CD14-positive monocyte (primary cell): ENCODE measurements around the gene ZSCAN9. TPM values are rescaled to one million over a fixed set of nuclear protein-coding genes. Genes with fewer than 3 reads are reported as not detected.

Source experiments
- DNase-seq, 3 donors: peaks; one replicate each; pipeline ENCODE4 v3.0.0-alpha.2; 2011 to 2022
- H2AFZ ChIP-seq: 2 replicates; pipeline ENCODE4 v1.6.0; 2012; ENCODE audit warnings: mild to moderate bottlenecking, low read depth, low read length, inconsistent platforms; ENCODE audit not compliant: insufficient read depth, poor library complexity, severe bottlenecking
- H3K27ac ChIP-seq, 2 donors: 1 replicate in 1 of 2; 2 replicates in 1 of 2; pipeline ENCODE4 v1.5.1; 2012 to 2013; ENCODE audit warnings: low read length in 2 of 2, control low read depth in 1 of 2, inconsistent platforms in 1 of 2, low read depth in 1 of 2, mild to moderate bottlenecking in 1 of 2
- H3K27me3 ChIP-seq, 2 donors: one replicate each; pipeline versions ENCODE4 v1.6.0 to v1.6.1; 2011 to 2013; ENCODE audit warnings: low read length in 2 of 2; ENCODE audit not compliant: control insufficient read depth in 2 of 2, insufficient read depth in 2 of 2
- H3K36me3 ChIP-seq, 2 donors: replicated peaks in 1 of 2; 1 replicate in 1 of 2; 2 replicates in 1 of 2; pipeline versions ENCODE4 v1.5.1 to v1.6.1; 2012 to 2013; ENCODE audit warnings: low read length in 2 of 2, control low read depth in 1 of 2, inconsistent platforms in 1 of 2, mild to moderate bottlenecking in 1 of 2; ENCODE audit not compliant: insufficient read depth in 2 of 2, control insufficient read depth in 1 of 2
- H3K4me1 ChIP-seq, 2 donors: 1 replicate in 1 of 2; 2 replicates in 1 of 2; pipeline versions ENCODE4 v1.5.1 to v1.6.1; 2012 to 2013; ENCODE audit warnings: low read length in 2 of 2, control low read depth in 1 of 2, inconsistent platforms in 1 of 2, mild to moderate bottlenecking in 1 of 2, moderate library complexity in 1 of 2; ENCODE audit not compliant: insufficient read depth in 2 of 2, control insufficient read depth in 1 of 2
- H3K4me2 ChIP-seq: replicated peaks from 2 replicates; pipeline ENCODE3; 2012; ENCODE audit warnings: low read length, moderate library complexity, mild to moderate bottlenecking; ENCODE audit not compliant: poor library complexity, severe bottlenecking; ENCODE audit errors: extremely low read depth
- H3K4me3 ChIP-seq, 3 experiments: fragments of 200-600 bp in 1 of 3; sonication (generic) in 1 of 3; replicated peaks in 1 of 3; 1 replicate in 2 of 3; 2 replicates in 1 of 3; pipeline ENCODE4 v1.5.1; 2011 to 2013; ENCODE audit warnings: low read length in 3 of 3, mild to moderate bottlenecking in 3 of 3, control low read depth in 2 of 3, low read depth in 2 of 3, inconsistent platforms in 1 of 3, moderate library complexity in 1 of 3
- H3K79me2 ChIP-seq: 2 replicates; pipeline ENCODE4 v1.6.0; 2012; ENCODE audit warnings: mild to moderate bottlenecking, control low read depth, inconsistent platforms, low read length, moderate library complexity; ENCODE audit not compliant: insufficient read depth
- H3K9ac ChIP-seq: 2 replicates; pipeline ENCODE4 v1.6.0; 2017; ENCODE audit warnings: low read length, mild to moderate bottlenecking; ENCODE audit not compliant: insufficient read depth, poor library complexity, severe bottlenecking
- H3K9me3 ChIP-seq, 2 donors: replicated peaks in 1 of 2; 1 replicate in 1 of 2; 2 replicates in 1 of 2; pipeline versions ENCODE4 v1.5.1 to v1.6.1; 2012 to 2013; ENCODE audit warnings: low read length in 2 of 2, control low read depth in 1 of 2; ENCODE audit not compliant: control insufficient read depth in 1 of 2, insufficient read depth in 1 of 2
- H4K20me1 ChIP-seq: 2 replicates; pipeline ENCODE4 v1.6.0; 2012; ENCODE audit warnings: mild to moderate bottlenecking, low read length, control low read depth, moderate library complexity; ENCODE audit not compliant: insufficient read depth
- H3K27ac Mint-ChIP-seq, 7 donors: one replicate each; pipeline ENCODE4 v1.8.0; 2020; ENCODE audit warnings: mild to moderate bottlenecking in 7 of 7, mixed read lengths in 7 of 7, moderate library complexity in 6 of 7, inconsistent platforms in 2 of 7
- H3K27me3 Mint-ChIP-seq, 3 donors: one replicate each; pipeline ENCODE4 v1.8.0; 2021 to 2022; ENCODE audit warnings: low read depth in 3 of 3, mild to moderate bottlenecking in 3 of 3, mixed read lengths in 3 of 3, moderate library complexity in 3 of 3, inconsistent platforms in 1 of 3
- H3K36me3 Mint-ChIP-seq, 2 donors: one replicate each; pipeline ENCODE4 v1.8.0; 2020; ENCODE audit warnings: mixed read lengths in 2 of 2, inconsistent platforms in 1 of 2, mild to moderate bottlenecking in 1 of 2
- H3K4me1 Mint-ChIP-seq: one replicate; pipeline ENCODE4 v1.8.0; 2020; ENCODE audit warnings: mild to moderate bottlenecking, mixed read lengths
- H3K4me3 Mint-ChIP-seq, 2 donors: one replicate each; pipeline ENCODE4 v1.8.0; 2020; ENCODE audit warnings: mild to moderate bottlenecking in 2 of 2, mixed read lengths in 2 of 2, moderate library complexity in 1 of 2
- H3K9me3 Mint-ChIP-seq, 7 donors: one replicate each; pipeline ENCODE4 v1.8.0; 2020 to 2022; ENCODE audit warnings: mixed read lengths in 7 of 7, mild to moderate bottlenecking in 6 of 7, moderate library complexity in 6 of 7, inconsistent platforms in 2 of 7
- CTCF ChIP-seq: fragments of 200-600 bp; IDR thresholded peaks from one replicate; pipeline ENCODE4 v1.8.0; 2022; ENCODE audit warnings: antibody characterized with exemption, mild to moderate bottlenecking
- WGBS: methylation state at CpG from one replicate; pipeline ENCODE4 v1.1.5; 2013; ENCODE audit warnings: missing lambda C conversion rate; ENCODE audit not compliant: insufficient coverage; 5-methylcytosine and 5-hydroxymethylcytosine counted together
- intact Hi-C, 2 donors: fragments of 100-400 bp; cut with micrococcal nuclease; formaldehyde crosslinking; loops; one replicate each; pipeline versions ENCODE4 v1.15.0 to v1.15.1; 2023
- polyA plus RNA-seq, 3 donors: library from polyadenylated mRNA; depleted of rRNA in 1 of 3; unstranded in 2 of 3; stranded (reverse) in 1 of 3; fragments of 300-500 nt in 2 of 3; fragments of >200 nt in 1 of 3; fragmentation: Illumina TruSeq in 2 of 3; gene quantifications; 1 replicate in 2 of 3; 2 replicates in 1 of 3; pipeline ENCODE4 v1.2.3, GENCODE V29; 2012 to 2021

Gene ZSCAN9
- polyA plus RNA-seq, 3 donors, result 2.2 to 11.6 (median 5.0) TPM

- peaks cover 30 to 52% (median 40%) of the 10 kb centered on the region in 3 donors for H3K27me3 Mint-ChIP-seq
- peaks cover 29 to 36% of the 10 kb centered on the region in 2 donors for H3K27me3 ChIP-seq
- H3K4me3 Mint-ChIP-seq, result peak overlapping the region in 1 of 2 donors; percentile 56
These were observed 4.6 kb upstream of the ZSCAN9 start for GRCh38 chr6:28220257-28221133.

More at GRCh38 chr6:28220257-28221133, 4.6 kb upstream of the ZSCAN9 start:
- H3K4me1 Mint-ChIP-seq, result peaks cover 27% of the 10 kb centered on the region
- Histone ChIP-seq H3K4me3 (no peak overlapping the region), H3K4me2 (no peak overlapping the region), H3K27ac (no peak overlapping the region), H3K4me1 (peaks cover 16 to 22% of the 10 kb centered on the region in 2 donors), H3K79me2 (peaks cover 4% of the 10 kb centered on the region), H2AFZ (peak overlapping the region; percentile 7), H3K9ac (no peak overlapping the region), H3K9me3 (peaks cover 1 to 3% of the 10 kb centered on the region in 2 donors), H4K20me1 (no peaks in the 10 kb centered on the region), H3K36me3 (no peaks in the 10 kb centered on the region)
- no peak for TF ChIP-seq CTCF
- DNase-seq, result no peak
- H3K36me3 Mint-ChIP-seq, result no peaks in the 10 kb centered on the region
- H3K27ac Mint-ChIP-seq, result no peak overlapping the region
- H3K9me3 Mint-ChIP-seq, result peaks cover 3 to 10% (median 6%) of the 10 kb centered on the region in 7 donors
- intact Hi-C loops, result loop anchor here in 1 of 2 donors (5.0 kb wide), 1 partner anchor 78 kb away; the partner anchor contains the start of gene ZKSCAN8
- 76% methylated on average over 4 of the region's 6 CpGs for WGBS
